HG02870 (cell line): ENCODE data around the gene APBB2.

Experiments used
- ATAC-seq: cut with Tn5 transposase; IDR thresholded peaks from one replicate; pipeline ENCODE4 v1.9.1; 2021; ENCODE audit warnings: mild to moderate bottlenecking, moderate library complexity; ENCODE audit not compliant: unreplicated experiment

APBB2 gene

DNA sequence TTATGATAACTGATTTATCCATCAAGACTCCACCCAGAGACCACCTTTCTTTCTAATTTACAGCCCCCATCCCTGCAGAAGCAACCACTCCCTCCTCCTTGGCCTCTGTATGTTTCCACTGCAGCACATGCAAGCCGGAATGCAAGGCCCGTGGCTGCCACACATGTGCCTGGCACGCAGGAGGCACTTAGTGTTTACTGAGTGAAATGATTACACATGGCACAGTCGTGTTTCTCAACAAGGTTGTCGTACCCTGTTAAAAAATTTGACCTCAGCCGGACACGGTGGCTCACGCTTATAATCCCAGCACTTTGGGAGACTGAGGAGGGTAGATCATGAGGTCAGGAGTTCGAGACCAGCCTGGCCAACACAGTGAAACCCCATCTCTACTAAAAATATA lies 104.3 kb downstream of the APBB2 start:
- no peak for ATAC-seq

DNA sequence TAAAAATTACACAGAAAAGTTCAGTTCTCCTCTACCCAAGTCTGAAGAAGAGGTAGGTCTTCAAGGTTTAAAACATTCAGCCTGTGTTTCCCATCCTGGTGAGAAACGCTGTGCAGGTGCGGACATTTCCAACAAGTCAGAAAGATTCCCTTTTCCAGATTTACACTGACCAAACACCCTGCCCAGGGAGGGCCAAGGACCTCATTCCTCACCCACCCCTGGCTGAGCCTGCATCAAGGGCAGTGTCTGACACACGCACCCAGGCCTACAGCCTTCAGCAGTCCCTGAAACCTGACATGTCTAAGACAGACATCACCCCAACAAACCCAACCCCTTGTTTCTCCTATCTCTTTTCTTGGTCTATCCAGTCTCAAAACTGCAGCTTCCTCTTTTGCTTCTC lies 105.9 kb downstream of the APBB2 start:
- ATAC-seq = no peak

DNA sequence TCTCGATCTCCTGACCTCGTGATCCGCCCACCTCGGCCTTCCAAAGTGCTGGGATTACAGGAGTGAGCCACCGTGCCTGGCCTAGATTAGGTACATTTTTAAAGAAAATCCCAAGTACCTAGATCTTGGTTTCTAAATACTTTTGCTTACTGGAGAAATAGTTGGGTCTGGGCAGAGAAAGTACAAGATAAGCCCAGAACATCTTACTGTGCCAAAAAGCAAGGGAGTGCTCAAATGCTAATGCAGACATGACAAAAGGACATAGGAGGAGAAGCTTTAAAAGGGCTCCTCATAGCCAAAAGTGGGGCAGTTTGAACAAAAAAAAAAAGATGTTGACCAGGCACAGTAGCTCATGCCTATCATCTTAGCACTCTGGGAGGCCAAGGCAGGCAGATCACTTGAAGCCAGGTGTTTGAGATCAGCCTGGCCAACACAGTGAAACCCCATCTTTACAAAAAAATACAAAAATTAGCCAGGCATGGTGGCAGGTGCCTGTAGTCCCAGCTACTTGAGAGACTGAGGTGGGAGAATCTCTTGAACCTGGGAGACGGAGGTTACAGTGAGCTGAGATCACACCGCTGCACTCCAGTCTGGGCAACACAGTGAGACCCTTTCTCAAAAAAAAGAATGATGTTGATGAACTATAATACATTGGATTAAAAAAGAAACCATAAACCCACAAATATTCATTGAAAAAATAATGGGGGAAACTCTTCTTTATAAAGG lies 107.5 kb downstream of the APBB2 start:
- no peak for ATAC-seq

DNA sequence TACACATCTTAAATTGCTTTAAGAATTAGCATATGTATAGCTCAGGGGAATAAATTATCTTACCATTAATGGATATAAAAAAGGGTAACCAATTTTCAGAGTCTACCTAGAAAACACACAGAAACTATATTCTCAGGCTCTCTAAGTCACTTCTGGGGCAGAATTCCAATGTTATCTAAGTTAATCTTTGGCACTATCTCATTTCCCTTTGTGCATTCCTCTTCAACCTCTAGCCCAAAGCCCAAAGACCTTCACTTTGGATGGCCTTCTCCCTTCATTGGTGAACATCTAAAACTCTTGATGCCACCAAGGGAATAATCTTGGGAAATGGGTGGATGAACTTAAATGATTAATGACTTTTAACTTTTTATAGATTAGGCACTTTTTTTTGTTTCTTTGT lies 108.3 kb downstream of the APBB2 start:
- ATAC-seq = no peak

DNA sequence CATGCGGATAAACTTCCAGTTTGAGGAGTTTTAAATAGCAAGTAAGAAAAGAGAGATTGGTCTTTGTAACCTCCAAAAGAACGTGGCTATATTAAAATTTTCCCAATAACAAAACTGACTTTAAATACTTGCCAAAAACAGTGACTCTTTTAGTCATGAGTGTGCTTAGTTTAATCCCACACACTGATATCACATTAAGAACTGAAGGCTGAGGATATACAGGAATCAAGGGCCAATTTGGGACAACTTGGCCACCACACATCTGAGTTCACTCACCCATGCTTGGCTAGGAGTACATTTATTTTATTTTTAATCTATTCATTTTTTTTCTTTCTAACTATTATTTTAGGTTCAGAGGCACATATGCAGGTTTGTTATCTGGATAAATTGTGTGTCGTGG lies 110.2 kb downstream of the APBB2 start:
- ATAC-seq = no peak

DNA sequence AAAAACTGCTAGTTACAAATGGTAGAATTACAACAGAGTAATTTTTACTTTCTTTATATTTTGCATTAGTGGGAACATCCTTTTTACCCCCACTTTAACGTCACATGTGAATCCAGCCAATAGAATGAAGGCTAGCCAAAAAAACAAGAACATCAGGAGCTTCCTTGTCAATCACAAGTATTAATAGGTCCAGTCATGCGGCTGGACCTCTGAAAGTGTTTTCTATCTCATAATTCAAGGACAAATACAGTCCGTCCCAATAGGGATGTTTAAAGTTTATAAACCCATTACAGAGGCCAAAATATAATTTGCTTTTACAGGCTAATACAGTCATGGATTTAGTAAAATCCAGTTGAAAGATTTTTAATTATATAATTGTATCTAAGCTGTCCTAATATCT lies 110.7 kb downstream of the APBB2 start:
- no peak for ATAC-seq

DNA sequence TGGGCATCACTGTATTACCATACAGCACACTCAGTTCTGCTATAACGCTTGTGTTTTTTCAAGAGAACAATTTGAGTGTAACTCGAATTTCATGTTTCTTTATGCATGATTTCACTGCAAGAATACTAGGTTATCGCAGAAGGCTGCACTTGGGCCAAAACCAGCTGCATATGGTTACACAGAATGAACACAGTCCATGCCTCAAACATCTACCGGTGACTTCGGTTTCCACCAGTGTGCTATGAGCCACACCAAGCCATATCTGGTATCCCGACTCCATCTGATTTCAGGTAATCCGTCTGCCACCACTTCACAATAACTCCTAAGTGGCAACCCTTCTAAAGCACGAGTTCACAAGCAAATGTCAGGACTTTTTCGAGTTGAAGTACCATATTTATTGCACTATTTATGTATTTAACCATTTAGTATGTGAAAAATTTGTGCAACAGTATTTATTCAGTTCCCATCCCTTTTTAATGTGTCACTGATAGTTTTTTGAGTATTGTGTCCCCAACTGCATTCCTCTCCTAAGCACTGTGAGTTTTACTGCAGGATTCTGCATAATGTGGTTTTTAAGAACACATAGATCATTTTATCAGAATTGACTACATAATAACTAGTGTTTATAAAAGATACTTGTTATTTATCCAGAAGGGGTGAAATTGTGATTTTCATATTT lies 111.8 kb downstream of the APBB2 start:
- ATAC-seq = no peak

DNA sequence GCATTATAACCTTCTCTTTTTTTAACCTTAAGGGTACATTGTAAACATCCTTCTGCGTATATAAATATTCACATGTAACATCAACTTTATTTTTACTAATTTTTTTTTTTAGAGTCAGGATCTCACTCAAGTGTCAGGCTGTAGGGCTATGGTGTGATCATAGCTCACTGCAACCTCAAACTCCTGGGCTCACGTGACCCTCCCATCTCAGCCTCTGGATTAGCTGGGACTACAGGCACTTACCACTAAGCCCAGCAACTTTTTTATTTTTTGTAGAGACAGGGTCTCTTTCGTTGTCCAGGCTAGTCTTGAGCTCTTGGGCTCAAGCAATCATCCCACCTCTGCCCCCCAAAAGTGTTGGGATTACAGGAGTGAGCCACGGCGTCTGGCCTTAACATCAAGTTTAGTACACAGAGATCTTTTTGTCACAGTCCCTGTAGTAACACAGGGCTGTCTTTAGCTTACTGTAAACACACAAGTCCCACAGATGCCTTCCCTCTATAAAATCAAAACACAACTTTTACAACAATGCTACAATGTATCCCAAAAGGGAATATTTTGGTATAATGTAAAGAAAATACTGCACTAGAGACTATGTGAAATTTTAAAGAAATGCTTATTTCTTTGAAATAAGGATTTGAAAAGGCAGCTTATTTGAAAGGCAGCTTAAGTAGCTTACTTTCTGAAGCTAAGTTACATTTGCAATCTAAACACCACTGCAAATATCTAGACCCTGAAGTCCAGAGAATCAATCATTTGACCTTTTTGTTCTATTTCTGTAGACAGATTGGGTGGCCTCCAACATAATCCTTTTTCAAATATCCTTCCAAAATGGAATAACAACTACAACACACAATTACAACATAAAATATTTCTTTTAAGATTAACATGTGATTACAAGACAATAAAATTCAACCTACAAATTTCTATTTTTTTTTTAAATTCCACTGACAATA lies 116.0 kb downstream of the APBB2 start:
- no peak for ATAC-seq

DNA sequence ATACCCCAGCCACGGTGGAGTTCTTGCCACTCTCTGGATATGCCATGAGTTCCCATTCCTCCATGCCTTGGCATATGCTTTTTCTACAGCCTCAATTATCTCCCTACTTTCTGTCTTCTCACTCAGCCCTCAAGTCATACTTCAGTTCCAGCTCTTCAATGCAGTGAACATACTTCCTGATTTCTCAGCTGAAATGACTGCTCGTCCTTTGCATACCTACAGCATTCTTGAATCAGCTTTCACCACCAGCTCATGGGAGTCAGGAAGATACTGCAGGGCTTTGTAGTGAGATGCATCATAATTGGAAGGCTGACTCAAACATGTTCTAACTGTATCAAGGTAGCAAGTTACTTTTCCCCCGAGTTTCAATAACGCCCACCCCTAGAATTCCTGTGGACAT lies 118.4 kb downstream of the APBB2 start:
- peak; percentile 84 for ATAC-seq

DNA sequence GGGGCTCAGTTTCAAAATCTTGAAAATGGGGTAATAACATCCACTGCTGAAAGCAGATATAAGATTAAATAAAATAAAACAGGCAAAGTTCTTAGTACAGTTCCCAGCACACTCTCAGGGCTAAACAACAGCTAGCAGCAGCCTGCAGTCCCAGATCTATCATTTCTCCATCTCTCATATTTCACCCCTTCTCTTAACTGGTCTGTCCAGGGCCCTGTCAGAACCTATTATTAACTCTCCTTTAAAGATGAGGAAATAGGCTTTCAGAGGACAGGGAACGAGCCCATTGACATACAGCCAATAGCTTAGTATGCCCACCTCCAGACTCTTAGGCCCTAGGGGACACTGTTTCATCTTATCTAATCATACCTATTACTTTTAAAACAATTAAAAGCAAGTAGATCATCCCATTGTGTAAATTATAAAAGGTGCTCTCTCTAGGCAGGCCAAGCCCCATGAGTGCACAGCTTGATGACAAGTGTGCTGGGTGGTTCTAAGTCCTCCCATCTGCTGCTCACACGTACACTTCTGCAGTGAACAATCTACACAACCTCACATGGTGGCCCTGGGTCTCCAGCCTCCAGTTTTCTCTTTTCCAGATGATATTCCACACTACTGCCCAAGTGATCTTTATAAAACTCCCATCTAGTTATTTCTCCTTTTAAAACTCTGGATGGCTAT lies 119.0 kb downstream of the APBB2 start:
- ATAC-seq = no peak

DNA sequence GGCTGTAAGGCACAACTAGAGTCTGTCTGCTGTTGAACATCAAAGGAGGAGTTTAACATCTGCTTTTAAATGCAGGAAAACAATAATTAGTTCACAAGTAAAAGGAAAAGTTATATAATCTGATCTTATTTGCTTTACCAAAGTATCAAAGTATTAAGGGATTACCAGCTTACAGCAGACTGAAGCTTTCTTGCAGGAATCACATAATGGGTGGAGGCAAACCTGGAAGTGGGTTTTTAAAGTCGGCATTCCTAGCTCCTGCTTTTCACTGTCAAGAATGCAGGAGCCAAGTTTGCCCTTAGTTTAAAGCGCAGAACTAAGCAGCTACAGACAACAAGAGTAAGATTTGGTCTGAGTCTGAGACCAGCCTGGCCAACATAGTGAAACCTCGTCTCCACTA lies 122.2 kb downstream of the APBB2 start:
- ATAC-seq = no peak

DNA sequence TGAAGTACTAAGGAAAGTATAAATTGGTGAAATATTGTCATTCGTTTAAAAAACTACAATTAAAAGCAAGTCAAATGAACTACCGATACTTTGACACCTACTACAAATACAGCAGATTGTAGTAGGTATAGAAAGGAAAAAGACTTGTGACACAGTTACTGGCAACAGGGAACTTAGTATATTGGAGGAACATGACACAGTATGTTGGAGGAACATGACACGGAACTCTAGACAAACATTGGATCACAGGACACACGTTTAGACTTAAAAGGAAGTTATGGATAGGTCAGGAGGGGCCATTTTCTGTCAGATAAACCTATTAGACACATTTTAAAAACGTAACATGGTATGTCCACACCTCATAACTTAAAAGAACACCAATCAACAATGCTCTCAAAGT lies 132.5 kb downstream of the APBB2 start:
- no peak for ATAC-seq

DNA sequence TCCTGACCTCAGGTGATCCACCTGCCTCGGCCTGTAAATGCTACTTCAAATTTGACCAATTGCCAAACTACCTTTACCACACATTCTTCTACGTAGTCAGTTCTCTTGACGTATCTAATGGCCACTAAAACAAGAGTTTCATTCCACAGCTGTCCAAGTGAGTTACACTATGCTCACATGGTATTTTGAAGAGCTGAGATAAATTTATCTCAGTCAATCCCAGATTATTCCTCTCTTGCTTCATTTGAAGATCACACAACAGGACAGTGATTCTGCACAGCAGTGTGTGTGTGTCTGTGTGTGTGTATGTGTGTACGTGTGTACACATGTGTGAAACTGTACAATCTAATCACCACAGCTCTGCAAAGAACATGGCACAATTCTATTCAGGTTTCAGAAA lies 133.4 kb downstream of the APBB2 start:
- ATAC-seq = no peak

DNA sequence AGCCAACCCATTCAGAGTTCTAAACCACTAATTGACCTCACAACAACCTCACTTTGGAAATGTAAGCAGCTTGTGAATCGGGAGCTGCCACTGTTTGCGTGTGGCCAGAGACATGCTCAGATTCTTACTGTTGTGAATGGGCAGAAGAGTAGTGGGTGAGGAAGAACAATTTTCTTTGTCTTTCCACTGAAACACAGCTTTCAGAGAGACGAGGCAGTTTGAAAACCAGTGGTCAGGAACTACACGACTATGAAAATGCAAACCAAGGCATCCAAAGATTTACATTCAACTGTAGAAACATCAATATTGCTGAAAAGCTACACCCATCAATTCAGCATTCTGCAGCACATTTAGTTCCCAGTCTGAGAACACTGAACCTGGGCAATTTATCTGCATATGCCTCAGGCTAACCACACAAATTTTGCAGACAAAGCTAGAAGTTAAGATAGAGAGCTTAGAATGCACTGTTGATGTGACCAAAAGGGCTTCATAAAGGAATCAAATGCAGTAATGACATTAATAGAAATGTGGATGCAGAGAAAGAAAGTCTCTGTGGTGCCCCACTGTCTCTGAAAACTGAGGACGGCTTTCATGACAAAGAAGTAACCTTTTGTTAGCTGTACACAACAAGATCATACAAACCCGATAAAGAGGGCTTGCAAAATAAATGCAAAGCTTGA lies 134.3 kb downstream of the APBB2 start:
- ATAC-seq = no peak

DNA sequence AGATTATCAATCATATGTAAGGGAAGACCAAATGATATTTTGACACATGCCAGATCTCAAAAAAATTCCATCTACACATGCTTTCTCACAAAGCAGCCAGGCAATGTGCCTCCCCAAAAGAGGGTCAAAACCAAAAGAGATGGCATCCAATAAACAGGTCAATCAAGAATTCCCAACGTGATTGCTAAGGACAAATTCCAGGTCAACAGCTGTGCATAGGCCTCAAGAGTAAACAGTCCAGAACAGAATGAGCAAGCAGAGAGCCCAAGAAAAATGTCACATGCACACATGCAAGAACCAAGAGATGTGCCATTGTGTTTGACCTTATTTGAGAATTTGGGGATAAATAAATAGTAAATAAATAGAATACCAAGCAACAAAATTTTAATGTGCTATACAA lies 136.7 kb downstream of the APBB2 start:
- ATAC-seq = no peak

DNA sequence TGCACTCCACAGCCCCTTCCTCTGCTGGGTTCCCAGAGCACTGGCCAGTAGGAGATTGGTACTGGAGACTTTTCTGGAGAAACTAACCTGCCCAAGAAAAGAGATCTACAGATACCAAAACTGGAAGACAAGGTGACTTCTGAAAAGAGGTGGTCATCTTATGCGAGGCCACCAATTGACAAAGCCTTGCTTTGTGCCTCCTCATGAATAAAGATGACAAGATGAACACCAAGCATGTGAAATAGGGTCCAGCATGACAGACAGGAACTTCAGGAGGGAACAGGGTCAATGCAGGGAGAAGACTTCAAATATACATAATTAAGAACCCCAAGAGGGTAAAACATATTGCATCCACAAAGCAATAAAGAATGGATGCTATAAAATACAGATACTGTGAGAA lies 137.9 kb downstream of the APBB2 start:
- ATAC-seq = no peak

DNA sequence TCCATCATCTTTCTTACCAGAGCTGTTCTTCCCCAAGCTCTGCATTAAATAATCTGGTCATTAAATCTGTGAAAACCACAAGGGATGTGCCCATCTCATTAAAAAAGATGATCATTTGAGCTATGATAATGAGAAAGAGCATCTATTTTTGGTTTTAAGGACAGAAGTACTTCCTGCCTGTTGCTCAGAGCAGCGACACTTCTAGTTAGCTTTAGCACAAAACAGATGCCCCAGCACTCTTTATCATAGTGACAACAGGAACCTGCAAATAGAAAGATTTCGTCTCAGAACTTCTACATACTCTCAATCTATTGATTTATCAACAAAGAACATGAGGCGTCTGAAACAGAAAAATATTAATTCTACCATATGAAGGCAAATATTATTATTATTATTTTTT lies 140.1 kb downstream of the APBB2 start:
- no peak for ATAC-seq

DNA sequence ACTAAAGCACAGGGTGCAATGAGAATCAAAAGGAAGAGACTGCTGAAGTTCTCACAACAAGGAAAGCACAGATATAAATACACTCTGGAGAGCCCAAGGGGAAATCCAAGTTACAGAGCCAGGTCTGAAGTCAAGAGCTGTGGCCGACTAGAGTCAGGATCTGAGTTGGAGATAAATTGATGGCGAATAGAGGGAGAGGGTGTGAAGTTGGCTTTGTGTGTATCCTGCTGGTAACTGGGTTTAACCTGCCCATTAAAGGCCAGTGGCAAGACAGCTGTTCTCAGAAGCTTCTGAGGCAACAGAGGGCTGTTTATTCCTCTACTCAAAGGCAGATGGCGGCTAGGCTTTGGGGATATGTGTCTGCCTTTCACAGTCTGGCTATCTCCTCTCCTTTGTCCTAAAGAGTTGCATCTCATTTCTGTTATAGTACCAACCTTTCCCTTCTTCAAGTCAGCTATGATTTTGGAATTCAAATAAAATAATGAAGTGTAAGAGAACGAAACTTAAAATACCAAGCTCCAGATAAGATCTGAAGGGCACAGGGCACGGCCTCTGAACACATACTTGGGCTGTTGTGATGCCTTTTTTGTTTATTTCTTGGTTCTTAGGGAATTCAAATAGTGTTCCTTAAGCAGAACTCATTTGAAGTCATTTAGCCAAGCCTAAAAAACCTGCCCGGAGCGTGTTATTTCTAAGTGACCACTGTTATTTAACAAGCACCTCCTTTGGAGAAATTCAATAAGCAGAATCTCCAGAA lies 142.1 kb downstream of the APBB2 start:
- ATAC-seq = no peak

DNA sequence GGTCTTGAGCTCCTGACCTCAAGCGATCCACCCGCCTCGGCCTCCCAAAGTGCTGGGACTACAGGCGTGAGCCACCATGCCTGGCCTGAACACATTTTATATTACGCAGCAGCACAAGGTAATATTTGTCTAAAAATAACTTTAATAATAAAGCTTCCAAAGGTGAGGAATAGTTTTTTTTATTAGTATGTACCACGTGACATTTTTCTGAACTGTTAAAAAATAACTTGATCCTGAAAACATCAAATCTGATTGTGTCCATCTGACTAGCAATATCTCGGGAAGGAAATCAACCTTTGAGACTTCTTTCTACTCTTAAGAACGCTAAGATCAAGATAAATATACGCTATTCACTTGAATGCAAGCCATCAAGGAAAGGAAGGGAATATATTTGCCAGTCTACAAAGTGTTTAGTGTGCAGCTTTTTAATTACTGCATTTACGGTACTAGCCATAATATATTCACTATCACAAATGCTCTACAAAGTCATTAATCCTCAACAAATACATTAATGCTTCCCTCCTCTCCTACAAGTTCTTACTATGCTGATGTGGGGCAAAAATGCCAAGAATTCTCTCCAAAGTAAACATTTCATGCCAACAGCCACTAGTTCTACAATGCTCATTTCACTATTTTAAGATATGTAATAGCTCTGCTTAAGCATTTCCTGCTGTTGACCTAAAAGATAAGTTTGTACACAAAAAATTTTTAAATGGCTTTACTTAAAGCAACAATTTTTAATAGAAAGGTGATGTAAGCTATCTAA lies 143.6 kb downstream of the APBB2 start:
- ATAC-seq = no peak
